Left ventricle myocardium inferior (tissue), 1 donor: ENCODE measurements around the gene CD247. TPM values are rescaled to one million over a fixed set of nuclear protein-coding genes. Genes with fewer than 3 reads are reported as not detected.

Source experiments
- DNase-seq: peaks from one replicate; pipeline ENCODE4 v3.0.0-alpha.2; 2020
- H3K27ac ChIP-seq: fragments of 200-600 bp; replicated peaks from 2 replicates; pipeline ENCODE4 v1.8.0; 2021
- H3K27me3 ChIP-seq: fragments of 200-600 bp; 2 replicates; pipeline ENCODE4 v1.8.0; 2021; ENCODE audit warnings: low read depth
- H3K36me3 ChIP-seq: fragments of 200-600 bp; 2 replicates; pipeline ENCODE4 v1.8.0; 2021
- H3K4me1 ChIP-seq: fragments of 200-600 bp; 2 replicates; pipeline ENCODE4 v1.8.0; 2021
- H3K4me3 ChIP-seq: fragments of 200-600 bp; 2 replicates; pipeline ENCODE4 v1.8.0; 2021; ENCODE audit warnings: mild to moderate bottlenecking, moderate library complexity
- H3K9me3 ChIP-seq: fragments of 200-600 bp; replicated peaks from 2 replicates; pipeline ENCODE4 v1.8.0; 2021
- intact Hi-C: fragments of 100-400 bp; cut with micrococcal nuclease; formaldehyde crosslinking; loops from one replicate; pipeline ENCODE4 v1.11.0; 2022
- total RNA-seq: library from RNA; stranded (reverse); fragmentation: NEBNext Ultra II Directional; extraction: Animal tissue kit (Norgen Biotek cat#: 25700); gene quantifications from one replicate; pipeline ENCODE4 v1.2.1, GENCODE V29; 2021
- TF ChIP-seq, protein P1 (sequence below): fragments of 200-600 bp; IDR thresholded peaks from 2 replicates; pipeline ENCODE4 v1.8.0; 2021; ENCODE audit warnings: antibody characterized with exemption, mild to moderate bottlenecking, borderline replicate concordance
- donor health status: DM: no; HTN: yes; CAD: no; lungs with severe emphysema.

CD247 gene
- total RNA-seq, 1 donor from 2014 or later = 0.82 TPM

DNA sequence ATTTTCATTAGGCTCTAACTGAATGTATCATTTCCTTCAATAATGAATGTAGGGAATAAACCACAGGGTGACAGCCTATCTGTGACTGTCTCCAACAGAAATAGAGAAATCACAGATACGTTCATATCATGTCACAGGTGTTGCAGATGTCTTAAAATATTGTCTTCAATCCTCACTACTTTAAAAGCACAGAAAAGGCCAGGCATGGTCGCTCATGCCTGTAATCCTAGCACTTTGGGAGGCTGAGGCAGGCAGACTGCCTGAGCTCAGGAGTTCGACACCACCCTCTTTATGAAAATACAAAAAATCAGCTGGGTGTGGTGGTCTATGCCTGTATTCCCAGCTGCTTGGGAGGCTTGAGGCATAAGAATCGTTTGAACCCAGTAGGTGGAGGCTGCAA, 27.0 kb upstream of the CD247 start:
- intact Hi-C loops = no loop called here
- Histone ChIP-seq H3K9me3 (no peaks in the 10 kb centered on the region), H3K4me1 (peaks cover 16% of the 10 kb centered on the region), H3K27me3 (no peaks in the 10 kb centered on the region), H3K36me3 (peaks cover 52% of the 10 kb centered on the region), H3K4me3 (no peak overlapping the region), H3K27ac (no peak overlapping the region)
- TF ChIP-seq, protein P1, sequence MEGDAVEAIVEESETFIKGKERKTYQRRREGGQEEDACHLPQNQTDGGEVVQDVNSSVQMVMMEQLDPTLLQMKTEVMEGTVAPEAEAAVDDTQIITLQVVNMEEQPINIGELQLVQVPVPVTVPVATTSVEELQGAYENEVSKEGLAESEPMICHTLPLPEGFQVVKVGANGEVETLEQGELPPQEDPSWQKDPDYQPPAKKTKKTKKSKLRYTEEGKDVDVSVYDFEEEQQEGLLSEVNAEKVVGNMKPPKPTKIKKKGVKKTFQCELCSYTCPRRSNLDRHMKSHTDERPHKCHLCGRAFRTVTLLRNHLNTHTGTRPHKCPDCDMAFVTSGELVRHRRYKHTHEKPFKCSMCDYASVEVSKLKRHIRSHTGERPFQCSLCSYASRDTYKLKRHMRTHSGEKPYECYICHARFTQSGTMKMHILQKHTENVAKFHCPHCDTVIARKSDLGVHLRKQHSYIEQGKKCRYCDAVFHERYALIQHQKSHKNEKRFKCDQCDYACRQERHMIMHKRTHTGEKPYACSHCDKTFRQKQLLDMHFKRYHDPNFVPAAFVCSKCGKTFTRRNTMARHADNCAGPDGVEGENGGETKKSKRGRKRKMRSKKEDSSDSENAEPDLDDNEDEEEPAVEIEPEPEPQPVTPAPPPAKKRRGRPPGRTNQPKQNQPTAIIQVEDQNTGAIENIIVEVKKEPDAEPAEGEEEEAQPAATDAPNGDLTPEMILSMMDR = no peak
- no peak for DNase-seq

DNA sequence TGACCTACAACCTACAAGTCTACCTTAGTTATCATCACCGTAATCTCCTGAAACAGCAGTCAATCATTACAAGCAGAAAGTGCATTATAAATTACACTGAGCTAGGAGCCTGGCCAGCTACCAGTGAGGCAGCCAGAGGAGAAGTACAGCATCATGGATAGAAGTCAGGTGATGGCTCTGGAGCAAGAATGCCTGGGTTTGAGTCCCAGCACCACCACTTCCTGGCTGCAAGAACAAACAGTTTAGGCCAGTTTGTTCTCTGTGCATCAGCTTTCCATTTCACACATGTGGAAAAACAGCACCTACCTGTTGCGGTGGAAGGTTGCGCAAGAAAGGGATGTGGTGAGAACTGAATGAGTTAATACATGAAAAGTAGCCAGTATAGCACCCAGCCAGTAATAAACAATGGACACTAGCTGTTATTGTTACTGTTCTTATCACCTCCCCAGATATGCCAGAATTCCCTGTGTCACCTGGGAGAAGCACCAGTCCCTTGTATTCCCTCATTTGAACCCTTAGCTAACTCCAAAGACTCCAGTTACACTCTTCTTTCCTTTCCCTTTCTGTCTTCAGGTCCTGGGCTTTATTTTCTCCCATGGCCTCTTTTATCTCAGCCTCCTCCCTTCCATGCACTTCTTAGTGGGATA, 26.2 kb upstream of the CD247 start:
- no peak overlapping the region for H3K27ac ChIP-seq
- no peak overlapping the region for H3K4me3 ChIP-seq
- no peaks in the 10 kb centered on the region for H3K27me3 ChIP-seq
- H3K9me3 ChIP-seq = no peaks in the 10 kb centered on the region
- peaks cover 52% of the 10 kb centered on the region for H3K36me3 ChIP-seq
- peaks cover 16% of the 10 kb centered on the region for H3K4me1 ChIP-seq
- TF ChIP-seq, protein P1 = no peak
- intact Hi-C loops = no loop called here
- no peak for DNase-seq

GRCh38 chr1:167543199-167543990, 25.1 kb upstream of the CD247 start:
- Histone ChIP-seq H3K9me3 (no peaks in the 10 kb centered on the region), H3K27ac (no peak overlapping the region), H3K4me1 (peaks cover 6% of the 10 kb centered on the region), H3K27me3 (no peaks in the 10 kb centered on the region), H3K36me3 (peaks cover 52% of the 10 kb centered on the region), H3K4me3 (no peak overlapping the region)
- DNase-seq = no peak
- intact Hi-C loops = no loop called here
- TF ChIP-seq, protein P1 = no peak

- TF ChIP-seq, protein P1 = no peak
- Histone ChIP-seq H3K4me3 (no peak overlapping the region), H3K27me3 (no peaks in the 10 kb centered on the region), H3K9me3 (no peaks in the 10 kb centered on the region), H3K4me1 (no peaks in the 10 kb centered on the region), H3K27ac (no peak overlapping the region), H3K36me3 (peaks cover 46% of the 10 kb centered on the region)
- intact Hi-C loops = no loop called here
- no peak for DNase-seq
These were observed 24.0 kb upstream of the CD247 start for GRCh38 chr1:167542109-167543032.

- H3K4me1 ChIP-seq = no peaks in the 10 kb centered on the region
- no peak overlapping the region for H3K27ac ChIP-seq
- intact Hi-C loops = no loop called here
- no peak for DNase-seq
- no peak overlapping the region for H3K4me3 ChIP-seq
- H3K27me3 ChIP-seq = no peaks in the 10 kb centered on the region
- H3K9me3 ChIP-seq = no peaks in the 10 kb centered on the region
- TF ChIP-seq, protein P1 = no peak
- peaks cover 40% of the 10 kb centered on the region for H3K36me3 ChIP-seq
These were observed 23.3 kb upstream of the CD247 start for GRCh38 chr1:167541610-167542009.
